KBM-7 (cell line): ENCODE data around the gene SKA1.
"Not testable (repeated sequence)": the region's sequence is repeated elsewhere in the genome, so short reads cannot be mapped to it uniquely, and the experiment has no call there.

Experiments used
- DNase-seq: peaks from one replicate; pipeline ENCODE4 v3.0.0-alpha.2; 2015
- in situ Hi-C: fragments of 300-500 bp; cut with MboI; formaldehyde crosslinking; loops from 2 replicates; pipeline ENCODE4 v1.14.3; 2020; ENCODE audit warnings: low sequenced_read_pairs, low pct_unique_long_range_greater_than_20kb, mixed read lengths

The SKA1 gene

DNA sequence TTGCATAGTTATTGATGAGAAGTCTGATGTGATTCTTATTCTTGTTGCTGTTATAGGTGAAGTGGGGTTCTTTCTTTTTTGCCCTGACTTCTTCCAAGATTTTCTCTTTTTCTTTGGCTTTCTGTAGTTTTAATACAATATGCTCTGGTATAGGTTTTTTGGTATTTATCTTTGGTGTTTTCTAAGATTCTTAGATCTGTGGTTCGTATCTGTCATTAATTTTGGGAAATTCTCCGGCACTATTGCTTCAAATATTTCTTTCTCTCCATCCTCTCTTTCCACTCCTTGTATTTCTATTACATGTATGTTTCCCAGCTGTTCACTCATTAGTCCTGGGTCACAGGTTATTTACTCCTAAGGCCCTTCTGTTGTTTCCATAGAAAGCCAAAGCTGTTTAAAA is 43.8 kb downstream of the SKA1 start:
- DNase-seq: no peak
- in situ Hi-C loops: no loop called here

GRCh38 chr18:50422286-50422898 is 47.5 kb downstream of the SKA1 start:
- in situ Hi-C loops: no loop called here
- DNase-seq: no peak

DNA sequence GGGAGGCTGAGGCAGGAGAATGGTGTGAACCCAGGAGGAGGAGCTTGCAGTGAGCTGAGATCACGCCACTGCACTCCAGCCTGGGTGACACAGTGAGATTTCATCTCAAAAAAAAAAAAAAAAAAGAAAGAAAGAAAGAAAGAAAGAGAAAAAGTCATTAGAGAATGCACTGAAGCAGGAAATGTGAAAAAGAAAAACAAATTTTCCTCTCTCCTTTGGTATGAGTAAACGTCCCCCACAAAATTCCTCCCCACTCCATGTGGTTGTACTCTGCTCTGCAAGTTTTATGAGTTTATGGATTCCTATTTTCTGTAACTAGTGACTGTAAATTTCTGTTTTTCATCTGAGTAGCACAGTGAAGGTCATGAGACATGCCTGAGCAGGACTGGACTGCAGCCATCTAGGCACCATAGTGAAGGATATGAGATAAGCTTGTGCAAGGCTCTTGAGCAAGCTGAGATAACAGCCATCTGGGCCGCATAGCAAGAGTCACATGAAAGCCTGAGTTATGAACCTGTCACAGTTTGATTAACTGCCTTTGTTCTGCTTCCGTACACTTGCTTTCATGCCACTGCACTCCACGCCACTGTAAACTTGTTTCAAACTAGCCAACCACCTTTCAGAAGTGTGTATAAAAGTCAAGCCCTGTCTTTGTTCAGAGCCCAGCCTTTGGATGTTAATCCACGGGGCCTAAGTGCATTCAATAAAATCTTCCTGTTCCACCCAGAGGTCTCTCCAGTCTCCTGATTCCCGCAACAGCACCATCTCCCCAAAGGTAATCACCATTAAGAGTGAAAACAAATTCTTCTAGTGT is 50.2 kb downstream of the SKA1 start:
- DNase-seq: peak; percentile 45
- in situ Hi-C loops: no loop called here

DNA sequence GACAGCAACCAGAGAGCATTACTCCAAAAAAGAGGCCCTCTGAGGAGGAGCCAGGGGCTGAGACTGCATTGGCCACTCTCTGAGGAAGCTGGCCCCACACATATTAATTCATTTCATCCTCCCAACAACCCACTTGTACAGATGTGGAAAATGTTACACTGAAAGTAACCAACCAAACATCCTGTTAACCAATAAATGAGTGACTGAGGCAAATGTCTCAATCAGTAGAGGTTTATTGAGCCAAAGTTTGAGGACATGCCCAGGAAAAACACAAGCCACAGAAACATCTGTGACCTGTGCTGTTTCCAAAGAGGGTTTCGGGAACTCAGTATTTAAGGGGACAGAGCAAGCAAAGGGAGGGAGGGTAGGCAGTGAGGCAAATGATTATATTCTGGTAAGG is 53.0 kb downstream of the SKA1 start:
- in situ Hi-C loops: no loop called here
- DNase-seq: no peak

- in situ Hi-C loops: no loop called here
- DNase-seq: no peak
Observed at GRCh38 chr18:50428531-50429206, 53.8 kb downstream of the SKA1 start.

- DNase-seq: peak; percentile 28
Observed at GRCh38 chr18:50429207-50429948, 54.5 kb downstream of the SKA1 start.

DNA sequence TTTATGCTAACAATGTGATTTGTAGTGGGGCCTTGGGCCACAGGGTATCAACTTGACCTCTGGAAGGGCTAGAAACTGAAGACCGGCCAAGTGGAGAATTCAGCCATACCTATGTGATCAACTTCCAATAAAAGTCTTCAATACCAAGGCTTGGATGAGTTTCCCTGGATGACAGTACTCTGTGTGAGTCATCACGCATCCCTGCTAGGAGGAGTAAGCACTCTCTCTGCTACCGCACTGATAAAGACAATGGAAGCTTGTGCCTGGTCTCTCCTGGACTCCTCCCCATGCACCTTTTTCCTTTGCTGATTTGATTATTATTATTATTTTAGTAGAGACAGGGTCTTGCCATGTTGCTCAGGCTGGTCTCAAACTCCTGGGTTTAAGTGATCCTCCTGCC is 58.1 kb downstream of the SKA1 start:
- in situ Hi-C loops: no loop called here
- no peak for DNase-seq

More at GRCh38 chr18:50429207-50429948, 54.5 kb downstream of the SKA1 start:
- in situ Hi-C loops: no loop called here

- in situ Hi-C loops, DNase-seq: not testable (repeated sequence)
Observed at GRCh38 chr18:50436742-50437141, 61.9 kb downstream of the SKA1 start.

GRCh38 chr18:50439460-50440015 is 64.7 kb downstream of the SKA1 start:
- in situ Hi-C loops: no loop called here
- DNase-seq: no peak

GRCh38 chr18:50441016-50441415 is 66.2 kb downstream of the SKA1 start:
- no peak for DNase-seq
- in situ Hi-C loops: no loop called here

- DNase-seq: no peak
Observed at GRCh38 chr18:50441501-50441900, 66.7 kb downstream of the SKA1 start.

More at GRCh38 chr18:50441501-50441900, 66.7 kb downstream of the SKA1 start:
- in situ Hi-C loops: no loop called here
